GM19193 (cell line): ENCODE measurements around the gene SLC2A9.

Experiments
- POLR2A ChIP-seq: IDR thresholded peaks from 4 replicates; pipeline ENCODE4 v1.6.1; 2011; ENCODE audit not compliant: insufficient read depth, insufficient read length; ENCODE audit errors: extremely low read depth

SLC2A9 gene

GRCh38 chr4:9927341-9928007 lies 93.8 kb downstream of the SLC2A9 start:
- TF ChIP-seq POLR2A: no peak

GRCh38 chr4:9926586-9926985 lies 94.7 kb downstream of the SLC2A9 start:
- TF ChIP-seq POLR2A: no peak

- TF ChIP-seq POLR2A: no peak
These were observed 95.4 kb downstream of the SLC2A9 start for GRCh38 chr4:9925750-9926439.

GRCh38 chr4:9924750-9925149 lies 96.5 kb downstream of the SLC2A9 start:
- TF ChIP-seq POLR2A: no peak

GRCh38 chr4:9923195-9923812 lies 98.0 kb downstream of the SLC2A9 start:
- no peak for TF ChIP-seq POLR2A

- no peak for TF ChIP-seq POLR2A
These were observed 100.0 kb downstream of the SLC2A9 start for GRCh38 chr4:9921326-9921725.

- TF ChIP-seq POLR2A: no peak
These were observed 101.3 kb downstream of the SLC2A9 start for GRCh38 chr4:9920029-9920428.

- no peak for TF ChIP-seq POLR2A
These were observed 102.2 kb downstream of the SLC2A9 start for GRCh38 chr4:9919047-9919446.

GRCh38 chr4:9918484-9918883 lies 102.8 kb downstream of the SLC2A9 start:
- TF ChIP-seq POLR2A: no peak

GRCh38 chr4:9916937-9917336 lies 104.4 kb downstream of the SLC2A9 start:
- no peak for TF ChIP-seq POLR2A

- no peak for TF ChIP-seq POLR2A
These were observed 105.0 kb downstream of the SLC2A9 start for GRCh38 chr4:9916346-9916745.

- TF ChIP-seq POLR2A: no peak
These were observed 107.5 kb downstream of the SLC2A9 start for GRCh38 chr4:9913846-9914245.

GRCh38 chr4:9906996-9907395 lies 114.3 kb downstream of the SLC2A9 start:
- TF ChIP-seq POLR2A: no peak

GRCh38 chr4:9904976-9905587 lies 116.2 kb downstream of the SLC2A9 start:
- TF ChIP-seq POLR2A: no peak

GRCh38 chr4:9903317-9903716 lies 118.0 kb downstream of the SLC2A9 start:
- no peak for TF ChIP-seq POLR2A
